KMS-11 (cell line): ENCODE data around the gene PHF21B.

Experiments
- H2AFZ ChIP-seq: fragments of 200-600 bp; sonication (generic); 2 replicates; pipeline ENCODE4 v1.6.1; 2016; ENCODE audit warnings: antibody characterized with exemption, mixed run types, low read depth
- H3K27ac ChIP-seq: fragments of 200-600 bp; sonication (generic); 2 replicates; pipeline ENCODE4 v1.6.1; 2016; ENCODE audit warnings: mild to moderate bottlenecking, mixed run types
- H3K27me3 ChIP-seq: fragments of 200-600 bp; sonication (generic); 2 replicates; pipeline ENCODE4 v1.6.1; 2017; ENCODE audit warnings: mild to moderate bottlenecking, low read depth, mixed run types, moderate library complexity; ENCODE audit not compliant: insufficient read depth
- H3K36me3 ChIP-seq: fragments of 200-600 bp; sonication (generic); 2 replicates; pipeline ENCODE4 v1.6.1; 2017; ENCODE audit warnings: mild to moderate bottlenecking, mixed run types; ENCODE audit not compliant: insufficient read depth
- H3K4me1 ChIP-seq: fragments of 200-600 bp; sonication (generic); 2 replicates; pipeline ENCODE4 v1.6.1; 2016; ENCODE audit warnings: mild to moderate bottlenecking, low read depth, mixed run types; ENCODE audit not compliant: poor library complexity, severe bottlenecking
- H3K4me2 ChIP-seq: fragments of 200-600 bp; sonication (generic); 2 replicates; pipeline ENCODE4 v1.7.0; 2016; ENCODE audit warnings: mild to moderate bottlenecking, mixed run types
- H3K4me3 ChIP-seq: fragments of 200-600 bp; sonication (generic); IDR thresholded peaks from 2 replicates; pipeline ENCODE4 v1.6.1; 2017; ENCODE audit warnings: low read depth, low read length, mixed read lengths; ENCODE audit not compliant: insufficient read depth
- H3K79me2 ChIP-seq: fragments of 200-600 bp; sonication (generic); 2 replicates; pipeline ENCODE4 v1.6.1; 2016; ENCODE audit warnings: low read depth, mixed run types; ENCODE audit not compliant: insufficient read depth
- H3K9ac ChIP-seq: fragments of 200-600 bp; sonication (generic); 2 replicates; pipeline ENCODE4 v1.6.1; 2016; ENCODE audit warnings: mild to moderate bottlenecking, mixed run types
- H4K20me1 ChIP-seq: fragments of 200-600 bp; sonication (generic); 2 replicates; pipeline ENCODE4 v1.6.1; 2016; ENCODE audit warnings: mild to moderate bottlenecking, mixed run types; ENCODE audit not compliant: insufficient read depth
- CTCF ChIP-seq: fragments of 200-600 bp; sonication (generic); conservative IDR thresholded peaks from 2 replicates; pipeline ENCODE4 v1.6.1; 2017; ENCODE audit warnings: low read depth, mild to moderate bottlenecking, antibody characterized with exemption, low read length, moderate library complexity, mixed read lengths

PHF21B gene

GRCh38 chr22:44935724-44936123 is 74.1 kb downstream of the PHF21B start:
- Histone ChIP-seq H3K36me3 (no peaks in the 10 kb centered on the region), H4K20me1 (no peaks in the 10 kb centered on the region), H3K27me3 (peaks cover 17% of the 10 kb centered on the region; the same call in 1 of the 2 replicates), H2AFZ (no peak overlapping the region), H3K27ac (no peak overlapping the region), H3K9ac (no peak overlapping the region), H3K4me3 (no peak overlapping the region), H3K4me1 (no peaks in the 10 kb centered on the region), H3K79me2 (no peaks in the 10 kb centered on the region), H3K4me2 (no peak overlapping the region)
- no peak for TF ChIP-seq CTCF

- Histone ChIP-seq H3K4me2 (no peak overlapping the region), H3K36me3 (no peaks in the 10 kb centered on the region), H3K27ac (no peak overlapping the region), H4K20me1 (no peaks in the 10 kb centered on the region), H3K27me3 (peaks cover 17% of the 10 kb centered on the region; the same call in 1 of the 2 replicates), H3K4me3 (no peak overlapping the region), H3K4me1 (no peaks in the 10 kb centered on the region), H2AFZ (no peak overlapping the region), H3K9ac (no peak overlapping the region), H3K79me2 (no peaks in the 10 kb centered on the region)
- TF ChIP-seq CTCF = no peak
Measured at GRCh38 chr22:44934454-44934735, 75.4 kb downstream of the PHF21B start.

- no peak overlapping the region for H2AFZ ChIP-seq
- no peak overlapping the region for H3K4me2 ChIP-seq
- TF ChIP-seq CTCF = no peak
- H4K20me1 ChIP-seq = no peaks in the 10 kb centered on the region
- H3K4me1 ChIP-seq = no peaks in the 10 kb centered on the region
- no peaks in the 10 kb centered on the region for H3K79me2 ChIP-seq
- H3K27me3 ChIP-seq = peaks cover 15% of the 10 kb centered on the region; the same call in 1 of the 2 replicates
- H3K9ac ChIP-seq = no peak overlapping the region
- H3K36me3 ChIP-seq = no peaks in the 10 kb centered on the region
- no peak overlapping the region for H3K27ac ChIP-seq
- H3K4me3 ChIP-seq = no peak overlapping the region
Measured at GRCh38 chr22:44933666-44934453, 75.9 kb downstream of the PHF21B start.

- H3K27me3 ChIP-seq = peaks cover 16% of the 10 kb centered on the region; the same call in 1 of the 2 replicates
- H3K9ac ChIP-seq = no peak overlapping the region
- no peak for TF ChIP-seq CTCF
- H3K79me2 ChIP-seq = no peaks in the 10 kb centered on the region
- H3K4me1 ChIP-seq = no peaks in the 10 kb centered on the region
- H3K4me3 ChIP-seq = no peak overlapping the region
- no peaks in the 10 kb centered on the region for H4K20me1 ChIP-seq
- H3K36me3 ChIP-seq = no peaks in the 10 kb centered on the region
- no peak overlapping the region for H3K27ac ChIP-seq
- no peak overlapping the region for H2AFZ ChIP-seq
- no peak overlapping the region for H3K4me2 ChIP-seq
Measured at GRCh38 chr22:44932493-44932892, 77.3 kb downstream of the PHF21B start.
